HG03066 (cell line): ENCODE data around the gene COL9A3.
"Not testable (repeated sequence)": the region's sequence is repeated elsewhere in the genome, so short reads cannot be mapped to it uniquely, and the experiment has no call there.

ENCODE experiments used
- ATAC-seq: cut with Tn5 transposase; IDR thresholded peaks from one replicate; pipeline ENCODE4 v1.9.1; 2021; ENCODE audit warnings: low read depth; ENCODE audit not compliant: unreplicated experiment

The COL9A3 gene

GRCh38 chr20:62852196-62852595 lies 35.3 kb downstream of the COL9A3 start:
- ATAC-seq = no peak

- no peak for ATAC-seq
Observed at GRCh38 chr20:62852841-62853240, 36.0 kb downstream of the COL9A3 start.

- not testable (repeated sequence) for ATAC-seq
Observed at GRCh38 chr20:62853304-62853703, 36.5 kb downstream of the COL9A3 start.

- no peak for ATAC-seq
Observed at GRCh38 chr20:62854121-62854520, 37.3 kb downstream of the COL9A3 start.

GRCh38 chr20:62855120-62855519 lies 38.3 kb downstream of the COL9A3 start:
- no peak for ATAC-seq

GRCh38 chr20:62856931-62857619 lies 40.2 kb downstream of the COL9A3 start:
- ATAC-seq = no peak

GRCh38 chr20:62858058-62858830 lies 41.4 kb downstream of the COL9A3 start:
- no peak for ATAC-seq

- ATAC-seq = no peak
Observed at GRCh38 chr20:62859721-62860120, 42.9 kb downstream of the COL9A3 start.

GRCh38 chr20:62860391-62860923 lies 43.6 kb downstream of the COL9A3 start:
- ATAC-seq = no peak

GRCh38 chr20:62860924-62861691 lies 44.3 kb downstream of the COL9A3 start:
- ATAC-seq = peak; percentile 26

GRCh38 chr20:62861726-62862336 lies 45.0 kb downstream of the COL9A3 start, which contains the start of gene TCFL5:
TSS of gene TCFL5 (minus strand) at chr20:62861822. CDS start at chr20:62861670, 152 bp downstream.
- ATAC-seq = peak; percentile 57

GRCh38 chr20:62864207-62864606 lies 47.4 kb downstream of the COL9A3 start:
- ATAC-seq = no peak

- no peak for ATAC-seq
Observed at GRCh38 chr20:62872184-62872847, 55.5 kb downstream of the COL9A3 start.

GRCh38 chr20:62872862-62873261 lies 56.0 kb downstream of the COL9A3 start:
- no peak for ATAC-seq

- ATAC-seq = no peak
Observed at GRCh38 chr20:62873280-62873679, 56.4 kb downstream of the COL9A3 start.

GRCh38 chr20:62873681-62874031 lies 56.8 kb downstream of the COL9A3 start:
- ATAC-seq = not testable (repeated sequence)

- ATAC-seq = no peak
Observed at GRCh38 chr20:62874964-62875344, 58.1 kb downstream of the COL9A3 start.

- no peak for ATAC-seq
Observed at GRCh38 chr20:62875419-62876361, 58.8 kb downstream of the COL9A3 start.

- ATAC-seq = no peak
Observed at GRCh38 chr20:62876501-62876901, 59.7 kb downstream of the COL9A3 start.
